Stimulated activated CD8-positive, alpha-beta memory T cell treated with anti-CD3 and anti-CD28 coated beads, Interleukin-2, amount 100 ng/mL, for 48 hours (primary cell): ENCODE data around the gene SEMA5B.

Source experiments
- DNase-seq, 2 donors: peaks; one replicate each; pipeline ENCODE4 v3.0.0-alpha.2; 2020; ENCODE audit warnings: low read depth in 2 of 2

Gene SEMA5B

GRCh38 chr3:123025642-123026521 lies 1.7 kb downstream of the SEMA5B start:
- DNase-seq, result no peak

- no peak for DNase-seq
Observed at GRCh38 chr3:123024056-123024455, 3.5 kb downstream of the SEMA5B start.

DNA sequence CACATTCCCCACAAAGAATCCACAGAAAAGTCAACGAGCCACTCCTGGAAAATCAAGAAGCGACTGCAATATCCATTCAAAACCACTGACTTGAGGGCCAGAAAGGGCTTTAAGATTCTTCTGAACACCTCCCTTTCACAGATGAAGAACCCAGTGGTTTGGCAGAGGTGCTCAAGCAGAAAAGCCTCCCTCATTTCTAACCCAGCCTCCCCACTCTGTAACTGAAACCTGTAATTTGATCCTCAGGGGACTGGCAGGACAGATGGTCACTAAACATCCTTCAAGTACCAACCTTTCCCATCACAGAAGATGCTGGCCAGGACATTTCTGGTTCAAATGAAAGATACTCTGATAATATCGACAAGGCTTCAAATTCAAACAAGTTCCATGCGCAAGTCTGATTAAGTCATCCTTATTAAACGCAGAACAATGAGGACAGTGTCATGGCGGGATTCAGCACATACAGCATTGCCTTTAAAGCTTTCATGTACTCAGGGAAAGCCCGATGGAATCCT lies 5.5 kb downstream of the SEMA5B start:
- no peak for DNase-seq

- no peak for DNase-seq
Observed at GRCh38 chr3:123021388-123021787, 6.2 kb downstream of the SEMA5B start.

DNA sequence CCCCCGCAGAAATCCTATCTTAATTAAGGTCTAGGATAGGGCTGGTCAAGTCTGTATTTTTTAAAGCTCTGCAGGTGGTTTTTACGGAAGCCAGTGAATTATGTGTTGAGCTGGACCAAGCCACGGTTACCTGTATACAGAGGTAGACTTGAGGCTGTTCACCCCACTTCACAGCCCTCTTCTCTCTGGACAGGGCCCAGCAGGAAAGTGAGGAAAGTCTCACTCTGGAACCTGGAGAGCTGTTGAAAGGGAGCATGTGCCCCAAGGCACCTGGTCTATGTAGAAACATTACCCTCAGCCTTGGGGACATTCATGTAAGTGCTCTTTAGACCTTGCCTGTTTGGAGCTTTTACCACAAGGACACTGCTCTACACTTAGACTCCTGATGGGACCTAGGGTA lies 6.9 kb downstream of the SEMA5B start:
- DNase-seq, result no peak

DNA sequence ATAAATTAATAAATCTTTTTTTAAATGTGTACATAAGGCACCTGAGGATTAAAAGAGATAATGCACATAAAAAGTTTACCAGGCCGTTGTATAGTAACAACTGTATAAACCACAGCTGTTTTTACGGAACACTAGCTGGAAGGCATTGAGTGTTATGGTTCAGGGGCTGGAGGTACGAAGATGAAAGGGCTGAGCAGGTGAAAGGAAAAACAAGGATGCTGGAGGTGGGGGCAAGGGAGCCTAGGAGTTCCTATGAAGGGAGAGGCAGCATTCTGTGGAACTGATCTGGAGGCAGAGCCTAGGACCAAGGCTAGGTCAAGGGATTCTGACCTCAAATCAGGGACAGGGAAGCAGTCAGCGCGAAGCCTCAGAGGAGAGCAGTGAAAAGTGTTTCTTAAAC lies 8.0 kb downstream of the SEMA5B start:
- DNase-seq, result no peak

- no peak for DNase-seq
Observed at GRCh38 chr3:123019161-123019560, 8.4 kb downstream of the SEMA5B start.

GRCh38 chr3:123018683-123019082 lies 8.9 kb downstream of the SEMA5B start:
- no peak for DNase-seq

DNA sequence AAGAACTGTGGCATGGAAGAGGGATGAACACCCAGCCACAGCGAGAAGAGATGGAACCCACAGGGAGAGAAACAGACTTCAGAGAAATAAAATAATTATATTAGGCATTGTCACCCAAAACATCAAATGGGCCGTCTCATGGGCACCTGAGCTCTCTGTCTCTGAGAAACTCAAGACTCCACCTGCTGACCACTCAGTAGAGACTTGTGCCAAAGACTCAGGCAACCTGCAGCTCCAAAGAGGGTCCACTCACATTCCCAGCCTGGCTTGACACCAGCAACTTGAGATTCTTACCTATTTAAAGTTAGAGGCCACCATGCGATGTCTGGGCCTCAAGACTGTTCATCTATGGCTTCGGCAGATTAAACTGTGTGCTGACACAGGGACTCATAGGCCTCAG lies 12.0 kb downstream of the SEMA5B start:
- no peak for DNase-seq

GRCh38 chr3:123013876-123014275 lies 13.7 kb downstream of the SEMA5B start:
- DNase-seq, result no peak

- DNase-seq, result no peak
Observed at GRCh38 chr3:123012652-123013051, 14.9 kb downstream of the SEMA5B start.

DNA sequence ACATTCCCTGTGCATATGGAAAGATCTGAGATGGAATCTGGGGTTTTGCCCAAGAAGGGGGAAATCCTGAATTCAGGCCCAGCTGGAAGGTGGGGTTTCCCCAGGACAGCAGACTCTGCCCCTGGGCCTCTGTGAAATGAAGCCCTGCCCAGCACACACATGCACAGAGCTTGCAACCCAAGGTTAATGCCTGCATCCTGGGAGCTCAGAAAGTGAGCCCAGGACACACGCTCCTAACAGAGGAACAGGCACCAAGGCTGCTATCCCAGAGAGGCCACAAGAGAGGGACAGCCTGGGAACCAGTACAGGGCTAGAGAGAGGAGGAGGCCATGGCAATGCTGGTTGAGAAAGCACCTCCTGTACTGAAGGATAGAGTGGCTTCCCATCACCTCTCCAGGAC lies 16.1 kb downstream of the SEMA5B start:
- DNase-seq, result no peak

GRCh38 chr3:123008840-123009239 lies 18.7 kb downstream of the SEMA5B start:
- no peak for DNase-seq

DNA sequence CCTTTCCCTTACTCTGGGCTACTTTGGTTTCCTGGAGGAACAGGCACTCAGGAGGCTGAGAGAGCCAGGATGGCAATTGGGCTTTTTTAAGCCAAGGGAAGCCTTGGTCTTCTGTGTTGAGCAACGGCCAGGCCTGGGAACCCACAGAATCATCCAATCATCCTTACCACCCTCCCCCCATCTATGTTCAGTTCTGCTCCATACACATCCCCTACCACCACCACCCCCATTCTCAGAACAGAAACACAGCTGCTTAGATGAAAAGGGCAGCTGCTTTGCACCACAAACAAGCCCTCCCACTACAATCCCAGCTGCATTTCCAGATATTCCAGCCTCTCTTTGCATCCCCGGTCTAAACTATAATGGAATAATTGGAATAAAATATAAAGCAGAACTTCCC lies 21.0 kb downstream of the SEMA5B start:
- no peak for DNase-seq

GRCh38 chr3:123005291-123005690 lies 22.3 kb downstream of the SEMA5B start:
- no peak for DNase-seq

DNA sequence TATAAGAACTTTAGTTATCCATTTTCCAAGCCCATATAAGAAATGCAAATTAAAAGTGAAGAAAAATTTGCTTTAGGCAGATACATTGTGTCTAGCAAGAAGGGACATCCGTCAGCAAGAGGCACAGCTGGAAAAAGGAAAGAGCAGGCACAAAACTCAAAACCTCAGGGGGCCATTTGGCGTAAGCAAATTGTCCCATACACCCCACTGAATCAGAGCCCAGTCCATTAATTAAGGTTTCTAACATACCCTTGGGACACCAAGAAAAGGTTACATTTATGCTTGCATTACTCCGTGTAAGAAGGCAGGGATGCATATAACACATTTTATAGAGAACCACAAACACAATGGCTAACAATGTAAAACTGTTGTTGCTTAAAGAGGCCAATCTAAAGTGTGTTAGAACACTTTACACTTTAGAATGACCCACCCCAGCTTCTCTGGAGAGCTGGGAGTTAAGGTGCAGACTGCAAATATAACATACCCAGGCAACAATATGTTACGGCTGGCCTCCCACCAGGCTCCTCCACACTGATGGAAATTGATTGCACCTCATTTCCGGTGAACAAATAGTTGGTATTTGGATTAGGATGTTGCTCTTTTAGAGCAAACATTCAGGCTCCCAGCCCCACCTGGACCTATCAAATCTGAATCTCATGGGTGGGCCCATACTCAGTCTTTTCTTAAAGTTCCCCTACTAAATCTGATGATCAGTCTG lies 23.2 kb downstream of the SEMA5B start:
- no peak for DNase-seq

DNA sequence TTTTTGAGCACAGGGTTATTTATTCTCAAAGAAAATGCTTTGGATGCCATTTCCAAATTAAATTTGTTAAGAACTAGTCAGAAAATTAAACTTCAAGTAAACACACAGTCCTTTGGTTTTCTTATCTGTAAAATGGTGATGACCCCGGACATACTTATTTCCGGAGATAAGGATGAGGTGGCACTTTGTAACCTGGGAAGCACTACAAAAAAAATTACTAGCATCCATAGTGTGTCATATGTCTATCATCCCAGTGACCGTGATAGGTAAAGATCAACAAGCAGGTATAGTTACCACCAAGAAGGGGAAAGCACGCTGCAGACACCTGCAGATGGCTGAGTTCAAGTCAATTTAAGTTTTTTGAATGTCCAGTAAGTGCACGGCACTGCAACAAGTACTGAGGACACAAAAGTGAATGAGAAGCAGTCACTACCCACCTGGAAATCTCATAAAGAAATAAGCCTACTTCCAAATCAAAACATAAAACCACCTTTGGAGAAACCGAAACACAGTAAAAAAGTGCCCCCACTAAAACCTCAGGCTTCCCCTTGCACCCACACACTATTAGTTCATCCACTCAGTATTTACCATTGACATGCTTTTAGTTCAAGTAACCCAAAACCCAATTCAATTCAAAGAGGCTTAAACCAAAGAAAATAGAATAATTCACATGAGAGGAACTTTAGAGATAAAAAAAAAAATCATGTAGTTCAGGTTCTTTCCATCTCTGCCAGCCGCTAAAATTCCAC lies 24.6 kb downstream of the SEMA5B start:
- no peak for DNase-seq

GRCh38 chr3:123002100-123002748 lies 25.3 kb downstream of the SEMA5B start:
- no peak for DNase-seq

DNA sequence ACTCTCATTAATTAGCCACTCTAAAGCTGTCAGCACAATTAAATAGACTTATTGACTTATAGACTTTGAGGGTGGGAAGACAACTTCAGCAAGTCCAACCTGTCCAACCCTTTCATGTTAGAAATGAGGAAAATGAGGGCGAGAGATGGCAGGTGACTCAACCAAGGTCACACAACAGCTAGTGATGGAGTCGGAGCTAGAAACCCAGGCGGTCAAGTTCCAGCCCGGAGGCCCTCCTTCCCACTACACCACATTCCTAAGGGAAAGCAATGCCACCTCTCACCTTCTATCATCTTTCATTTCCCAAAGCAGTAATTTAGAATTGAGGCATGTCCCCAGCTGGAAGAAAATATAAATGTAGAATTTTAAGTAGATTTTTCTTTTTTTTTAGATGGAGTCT lies 28.7 kb downstream of the SEMA5B start:
- DNase-seq, result no peak

GRCh38 chr3:122998206-122998605 lies 29.4 kb downstream of the SEMA5B start:
- no peak for DNase-seq

- no peak for DNase-seq
Observed at GRCh38 chr3:122996038-122996580, 31.5 kb downstream of the SEMA5B start.
